B cell (primary cell): ENCODE results near the gene GNAS.

Experiments
- EZH2 ChIP-seq: IDR thresholded peaks from 2 replicates; pipeline ENCODE4 v1.6.1; 2012; ENCODE audit warnings: borderline replicate concordance, low read depth, mild to moderate bottlenecking, moderate library complexity, low read length; ENCODE audit not compliant: insufficient read depth, poor library complexity, severe bottlenecking
- TF ChIP-seq, protein P1 (sequence below): fragments of 200-600 bp; IDR thresholded peaks from one replicate; pipeline ENCODE4 v1.8.0; 2022; ENCODE audit warnings: antibody characterized with exemption, mild to moderate bottlenecking

DNA sequence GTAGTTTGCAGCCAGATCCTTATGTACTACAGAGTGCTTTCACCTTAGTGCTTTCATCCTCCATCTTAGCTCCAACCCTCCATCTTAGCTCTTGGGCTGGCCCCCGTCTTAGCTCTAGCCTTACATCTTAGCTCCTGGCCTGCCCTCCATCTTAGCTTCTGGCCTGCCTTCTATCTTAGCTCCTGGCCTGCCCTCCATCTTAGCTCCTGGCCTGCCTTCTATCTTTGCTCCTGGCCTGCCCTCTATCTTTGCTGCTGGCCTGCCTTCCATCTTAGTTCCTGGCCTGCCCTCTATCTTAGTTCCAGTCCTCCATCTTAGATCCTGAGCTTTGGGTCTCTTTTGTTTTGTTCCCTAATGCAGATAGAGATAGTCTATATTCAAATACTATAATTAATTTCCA is 22.0 kb downstream of the GNAS start:
- TF ChIP-seq, protein P1, sequence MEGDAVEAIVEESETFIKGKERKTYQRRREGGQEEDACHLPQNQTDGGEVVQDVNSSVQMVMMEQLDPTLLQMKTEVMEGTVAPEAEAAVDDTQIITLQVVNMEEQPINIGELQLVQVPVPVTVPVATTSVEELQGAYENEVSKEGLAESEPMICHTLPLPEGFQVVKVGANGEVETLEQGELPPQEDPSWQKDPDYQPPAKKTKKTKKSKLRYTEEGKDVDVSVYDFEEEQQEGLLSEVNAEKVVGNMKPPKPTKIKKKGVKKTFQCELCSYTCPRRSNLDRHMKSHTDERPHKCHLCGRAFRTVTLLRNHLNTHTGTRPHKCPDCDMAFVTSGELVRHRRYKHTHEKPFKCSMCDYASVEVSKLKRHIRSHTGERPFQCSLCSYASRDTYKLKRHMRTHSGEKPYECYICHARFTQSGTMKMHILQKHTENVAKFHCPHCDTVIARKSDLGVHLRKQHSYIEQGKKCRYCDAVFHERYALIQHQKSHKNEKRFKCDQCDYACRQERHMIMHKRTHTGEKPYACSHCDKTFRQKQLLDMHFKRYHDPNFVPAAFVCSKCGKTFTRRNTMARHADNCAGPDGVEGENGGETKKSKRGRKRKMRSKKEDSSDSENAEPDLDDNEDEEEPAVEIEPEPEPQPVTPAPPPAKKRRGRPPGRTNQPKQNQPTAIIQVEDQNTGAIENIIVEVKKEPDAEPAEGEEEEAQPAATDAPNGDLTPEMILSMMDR, result no peak
- TF ChIP-seq EZH2, result no peak
